Stomach (tissue), 4 donors: Measurements from ENCODE around the gene RIMS4.

Source experiments
- POLR2A ChIP-seq, 4 donors: fragments of 450-650 bp; IDR thresholded peaks; one replicate each; pipeline ENCODE4 v1.6.1; 2016; ENCODE audit warnings: antibody characterized with exemption in 4 of 4, control low read depth in 2 of 4, mild to moderate bottlenecking in 1 of 4, moderate library complexity in 1 of 4
- POLR2AphosphoS5 ChIP-seq, 3 donors: sonication (generic); formaldehyde crosslinking; IDR thresholded peaks; one replicate each; pipeline ENCODE4 v1.6.1; 2016; ENCODE audit warnings: antibody characterized with exemption in 3 of 3
- TF ChIP-seq, protein P1 (sequence below), 7 experiments: fragments of 450-650 bp in 4 of 7; fragments of 200-600 bp in 3 of 7; sonication (generic) in 3 of 7; IDR thresholded peaks; one replicate each; pipeline ENCODE4 v1.5.1; 2016 to 2019; ENCODE audit warnings: antibody characterized with exemption in 7 of 7, control low read depth in 2 of 7, mild to moderate bottlenecking in 1 of 7

GRCh38 chr20:44788706-44789456 lies 21.5 kb downstream of the RIMS4 start:
- TF ChIP-seq, protein P1, sequence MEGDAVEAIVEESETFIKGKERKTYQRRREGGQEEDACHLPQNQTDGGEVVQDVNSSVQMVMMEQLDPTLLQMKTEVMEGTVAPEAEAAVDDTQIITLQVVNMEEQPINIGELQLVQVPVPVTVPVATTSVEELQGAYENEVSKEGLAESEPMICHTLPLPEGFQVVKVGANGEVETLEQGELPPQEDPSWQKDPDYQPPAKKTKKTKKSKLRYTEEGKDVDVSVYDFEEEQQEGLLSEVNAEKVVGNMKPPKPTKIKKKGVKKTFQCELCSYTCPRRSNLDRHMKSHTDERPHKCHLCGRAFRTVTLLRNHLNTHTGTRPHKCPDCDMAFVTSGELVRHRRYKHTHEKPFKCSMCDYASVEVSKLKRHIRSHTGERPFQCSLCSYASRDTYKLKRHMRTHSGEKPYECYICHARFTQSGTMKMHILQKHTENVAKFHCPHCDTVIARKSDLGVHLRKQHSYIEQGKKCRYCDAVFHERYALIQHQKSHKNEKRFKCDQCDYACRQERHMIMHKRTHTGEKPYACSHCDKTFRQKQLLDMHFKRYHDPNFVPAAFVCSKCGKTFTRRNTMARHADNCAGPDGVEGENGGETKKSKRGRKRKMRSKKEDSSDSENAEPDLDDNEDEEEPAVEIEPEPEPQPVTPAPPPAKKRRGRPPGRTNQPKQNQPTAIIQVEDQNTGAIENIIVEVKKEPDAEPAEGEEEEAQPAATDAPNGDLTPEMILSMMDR (IDR thresholded peaks at IDR 0.05) = no peak
- TF ChIP-seq POLR2A (IDR thresholded peaks at IDR 0.05) (no peak), POLR2AphosphoS5 (IDR thresholded peaks at IDR 0.05) (no peak)
